ENCODE measurements around the gene GOLGA6A. TPM values are rescaled to one million over a fixed set of nuclear protein-coding genes. Genes with fewer than 3 reads are reported as not detected.

GOLGA6A gene
- total and polyA plus RNA-seq, 9 of the 15 experiments (the other 6 are each of a cell fraction or from before 2014, with no cell fraction given) = not detected

DNA sequence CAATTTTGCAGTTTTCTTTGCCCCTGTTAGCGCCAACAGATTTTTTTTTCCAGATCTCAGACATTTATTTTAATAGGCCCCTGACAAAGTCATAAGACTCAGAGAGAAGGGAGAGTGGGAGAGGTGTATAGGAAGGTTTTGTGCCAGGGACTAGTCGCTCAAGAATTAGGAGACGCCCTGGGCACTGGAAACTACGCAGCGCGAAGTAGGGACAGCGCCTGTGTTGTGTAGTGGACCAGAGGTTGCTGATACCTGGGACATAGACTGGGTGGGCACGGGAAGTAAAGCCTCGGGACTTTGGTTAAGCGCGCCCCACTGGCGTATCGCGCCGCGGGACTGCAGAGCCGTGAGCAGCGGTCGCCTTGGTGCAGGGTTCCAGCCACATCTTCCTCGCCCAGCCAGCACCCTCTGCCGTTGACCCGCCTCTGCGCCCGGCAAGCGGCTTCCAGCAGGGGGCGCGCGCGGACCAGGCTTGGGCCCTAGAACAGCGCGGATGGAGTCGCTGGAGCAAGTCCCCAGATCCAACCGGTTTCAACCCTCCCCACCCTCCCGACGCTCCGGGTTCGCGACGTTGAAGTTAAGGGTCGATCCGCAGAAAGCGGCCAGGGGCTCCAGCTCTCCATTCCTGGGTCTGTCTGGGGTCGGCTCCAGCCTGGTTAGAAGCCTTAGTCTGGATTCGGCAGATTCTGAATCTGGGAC, 45.1 kb upstream of the GOLGA6A start (continued):
- TF ChIP-seq, protein P1, sequence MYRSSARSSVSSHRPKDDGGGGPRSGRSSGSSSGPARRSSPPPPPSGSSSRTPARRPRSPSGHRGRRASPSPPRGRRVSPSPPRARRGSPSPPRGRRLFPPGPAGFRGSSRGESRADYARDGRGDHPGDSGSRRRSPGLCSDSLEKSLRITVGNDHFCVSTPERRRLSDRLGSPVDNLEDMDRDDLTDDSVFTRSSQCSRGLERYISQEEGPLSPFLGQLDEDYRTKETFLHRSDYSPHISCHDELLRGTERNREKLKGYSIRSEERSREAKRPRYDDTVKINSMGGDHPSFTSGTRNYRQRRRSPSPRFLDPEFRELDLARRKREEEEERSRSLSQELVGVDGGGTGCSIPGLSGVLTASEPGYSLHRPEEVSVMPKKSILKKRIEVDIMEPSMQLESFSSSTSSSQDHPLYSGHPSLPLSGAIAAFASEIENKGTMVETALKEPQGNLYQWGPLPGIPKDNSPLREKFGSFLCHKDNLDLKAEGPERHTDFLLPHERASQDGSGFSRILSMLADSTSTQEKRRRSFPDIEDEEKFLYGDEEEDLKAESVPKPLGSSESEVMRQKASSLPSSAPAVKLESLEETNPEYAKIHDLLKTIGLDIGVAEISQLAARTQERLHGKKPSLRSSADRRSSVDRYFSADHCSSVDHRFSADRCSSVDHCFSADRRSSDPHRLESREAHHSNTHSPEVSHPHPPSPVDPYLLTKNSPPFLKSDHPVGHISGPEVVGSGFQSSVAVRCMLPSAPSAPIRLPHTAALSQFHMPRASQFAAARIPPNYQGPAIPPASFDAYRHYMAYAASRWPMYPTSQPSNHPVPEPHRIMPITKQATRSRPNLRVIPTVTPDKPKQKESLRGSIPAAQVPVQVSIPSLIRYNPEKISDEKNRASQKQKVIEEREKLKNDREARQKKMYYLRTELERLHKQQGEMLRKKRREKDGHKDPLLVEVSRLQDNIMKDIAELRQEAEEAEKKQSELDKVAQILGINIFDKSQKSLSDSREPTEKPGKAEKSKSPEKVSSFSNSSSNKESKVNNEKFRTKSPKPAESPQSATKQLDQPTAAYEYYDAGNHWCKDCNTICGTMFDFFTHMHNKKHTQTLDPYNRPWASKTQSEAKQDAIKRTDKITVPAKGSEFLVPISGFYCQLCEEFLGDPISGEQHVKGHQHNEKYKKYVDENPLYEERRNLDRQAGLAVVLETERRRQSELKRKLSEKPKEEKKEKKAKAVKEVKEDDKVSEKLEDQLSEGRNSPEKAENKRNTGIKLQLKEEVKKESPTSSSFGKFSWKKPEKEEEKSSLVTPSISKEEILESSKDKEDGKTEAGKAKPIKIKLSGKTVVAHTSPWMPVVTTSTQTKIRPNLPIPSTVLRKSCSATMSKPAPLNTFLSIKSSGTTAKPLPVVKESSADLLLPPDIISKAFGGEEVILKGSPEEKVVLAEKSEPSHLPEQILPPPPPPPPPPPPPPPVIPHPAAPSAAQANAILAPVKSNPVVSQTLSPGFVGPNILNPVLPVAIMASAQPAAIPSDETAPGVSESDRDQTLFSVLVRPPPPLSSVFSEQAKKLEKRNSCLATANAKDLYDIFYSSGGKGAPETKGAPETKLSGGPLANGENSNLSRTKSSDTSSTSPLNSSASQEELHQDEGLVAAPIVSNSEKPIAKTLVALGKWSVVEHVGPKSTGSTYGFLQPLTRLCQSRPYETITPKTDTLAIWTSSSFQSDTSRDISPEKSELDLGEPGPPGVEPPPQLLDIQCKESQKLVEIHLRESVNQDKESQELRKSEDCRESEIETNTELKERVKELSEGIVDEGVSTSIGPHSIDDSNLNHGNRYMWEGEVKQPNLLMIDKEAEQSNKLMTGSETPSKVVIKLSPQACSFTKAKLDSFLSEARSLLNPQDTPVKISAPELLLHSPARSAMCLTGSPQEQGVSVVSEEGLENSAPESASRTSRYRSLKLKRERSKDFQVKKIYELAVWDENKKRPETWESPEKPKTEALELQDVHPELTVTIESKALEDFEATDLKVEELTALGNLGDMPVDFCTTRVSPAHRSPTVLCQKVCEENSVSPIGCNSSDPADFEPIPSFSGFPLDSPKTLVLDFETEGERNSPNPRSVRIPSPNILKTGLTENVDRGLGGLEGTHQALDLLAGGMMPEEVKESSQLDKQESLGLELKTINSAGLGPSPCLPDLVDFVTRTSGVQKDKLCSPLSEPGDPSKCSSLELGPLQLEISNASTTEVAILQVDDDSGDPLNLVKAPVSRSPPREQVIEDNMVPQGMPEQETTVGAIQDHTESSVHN (IDR thresholded peaks at IDR 0.05; ENCODE audit: borderline replicate concordance in 1 of 2, low read depth in 1 of 2) = no peak
- TF ChIP-seq PPARD (CRISPR knock-in tag; IDR thresholded peaks at IDR 0.05) (no peak), ZNF778 (CRISPR knock-in tag; IDR thresholded peaks at IDR 0.05) (no peak), SUPT5H (IDR thresholded peaks at IDR 0.05) (no peak), TBP (optimal IDR thresholded peaks at IDR 0.05; ENCODE audit: low read depth, low read length) (no peak), SMC3 (conservative IDR thresholded peaks at IDR 0.05; ENCODE audit: insufficient read depth, low read depth, low read length) (peak; percentile 94), ZKSCAN1 (IDR thresholded peaks at IDR 0.05; ENCODE audit: low read depth, low read length) (peak; percentile 64; the same call in 1 of the 2 replicates), RUNX1 (IDR thresholded peaks at IDR 0.05; ENCODE audit: low read depth) (no peak), ZNF143 (CRISPR knock-in tag; IDR thresholded peaks at IDR 0.05) (no peak), CHD2 (IDR thresholded peaks at IDR 0.05; ENCODE audit: low read depth, low read length) (no peak), NRF1 (conservative IDR thresholded peaks at IDR 0.05 in 1 of 2, IDR thresholded peaks at IDR 0.05 in 1 of 2) (no peak), ZNF707 (CRISPR knock-in tag; conservative IDR thresholded peaks at IDR 0.05) (no peak)
- TF ChIP-seq, protein P2, sequence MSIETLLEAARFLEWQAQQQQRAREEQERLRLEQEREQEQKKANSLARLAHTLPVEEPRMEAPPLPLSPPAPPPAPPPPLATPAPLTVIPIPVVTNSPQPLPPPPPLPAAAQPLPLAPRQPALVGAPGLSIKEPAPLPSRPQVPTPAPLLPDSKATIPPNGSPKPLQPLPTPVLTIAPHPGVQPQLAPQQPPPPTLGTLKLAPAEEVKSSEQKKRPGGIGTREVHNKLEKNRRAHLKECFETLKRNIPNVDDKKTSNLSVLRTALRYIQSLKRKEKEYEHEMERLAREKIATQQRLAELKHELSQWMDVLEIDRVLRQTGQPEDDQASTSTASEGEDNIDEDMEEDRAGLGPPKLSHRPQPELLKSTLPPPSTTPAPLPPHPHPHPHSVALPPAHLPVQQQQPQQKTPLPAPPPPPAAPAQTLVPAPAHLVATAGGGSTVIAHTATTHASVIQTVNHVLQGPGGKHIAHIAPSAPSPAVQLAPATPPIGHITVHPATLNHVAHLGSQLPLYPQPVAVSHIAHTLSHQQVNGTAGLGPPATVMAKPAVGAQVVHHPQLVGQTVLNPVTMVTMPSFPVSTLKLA (conservative IDR thresholded peaks at IDR 0.05) = no peak
- TF ChIP-seq, protein P3, sequence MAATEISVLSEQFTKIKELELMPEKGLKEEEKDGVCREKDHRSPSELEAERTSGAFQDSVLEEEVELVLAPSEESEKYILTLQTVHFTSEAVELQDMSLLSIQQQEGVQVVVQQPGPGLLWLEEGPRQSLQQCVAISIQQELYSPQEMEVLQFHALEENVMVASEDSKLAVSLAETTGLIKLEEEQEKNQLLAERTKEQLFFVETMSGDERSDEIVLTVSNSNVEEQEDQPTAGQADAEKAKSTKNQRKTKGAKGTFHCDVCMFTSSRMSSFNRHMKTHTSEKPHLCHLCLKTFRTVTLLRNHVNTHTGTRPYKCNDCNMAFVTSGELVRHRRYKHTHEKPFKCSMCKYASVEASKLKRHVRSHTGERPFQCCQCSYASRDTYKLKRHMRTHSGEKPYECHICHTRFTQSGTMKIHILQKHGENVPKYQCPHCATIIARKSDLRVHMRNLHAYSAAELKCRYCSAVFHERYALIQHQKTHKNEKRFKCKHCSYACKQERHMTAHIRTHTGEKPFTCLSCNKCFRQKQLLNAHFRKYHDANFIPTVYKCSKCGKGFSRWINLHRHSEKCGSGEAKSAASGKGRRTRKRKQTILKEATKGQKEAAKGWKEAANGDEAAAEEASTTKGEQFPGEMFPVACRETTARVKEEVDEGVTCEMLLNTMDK (IDR thresholded peaks at IDR 0.05; ENCODE audit: borderline replicate concordance, insufficient read depth, low read depth, low read length, poor library complexity, severe bottlenecking) = no peak
- TF ChIP-seq, protein P4, sequence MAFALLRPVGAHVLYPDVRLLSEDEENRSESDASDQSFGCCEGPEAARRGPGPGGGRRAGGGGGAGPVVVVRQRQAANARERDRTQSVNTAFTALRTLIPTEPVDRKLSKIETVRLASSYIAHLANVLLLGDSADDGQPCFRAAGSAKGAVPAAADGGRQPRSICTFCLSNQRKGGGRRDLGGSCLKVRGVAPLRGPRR (CRISPR knock-in tag; IDR thresholded peaks at IDR 0.05) = no peak

All from K562 (cell line).